Mesenchymal stem cell (in vitro differentiated cells and primary cell): ENCODE results near the gene KCNT1.

Source experiments
- DNase-seq: peaks from one replicate; pipeline ENCODE4 v3.0.0-alpha.2; 2013
- H2AFZ ChIP-seq: one replicate; pipeline ENCODE4 v1.6.1; 2013; ENCODE audit warnings: low read depth, mild to moderate bottlenecking, control low read depth, inconsistent platforms, low read length, moderate library complexity
- H2AK5ac ChIP-seq: 2 replicates; pipeline ENCODE4 v1.6.1; 2013; ENCODE audit warnings: low read length, moderate library complexity, mild to moderate bottlenecking, inconsistent platforms; ENCODE audit not compliant: severe bottlenecking
- H2BK120ac ChIP-seq: one replicate; pipeline ENCODE4 v1.6.1; 2013; ENCODE audit warnings: low read depth, mild to moderate bottlenecking, inconsistent platforms, low read length, moderate library complexity
- H2BK12ac ChIP-seq, 2 experiments: one replicate each; pipeline ENCODE4 v1.6.1; 2013; ENCODE audit warnings: inconsistent platforms in 2 of 2, low read length in 2 of 2, mild to moderate bottlenecking in 2 of 2, moderate library complexity in 2 of 2, control low read depth in 1 of 2
- H2BK15ac ChIP-seq: one replicate; pipeline ENCODE4 v1.6.1; 2013; ENCODE audit warnings: mild to moderate bottlenecking, low read depth, inconsistent platforms; ENCODE audit not compliant: poor library complexity, severe bottlenecking
- H2BK5ac ChIP-seq: 2 replicates; pipeline ENCODE4 v1.6.1; 2013; ENCODE audit warnings: low read depth, mild to moderate bottlenecking, low read length, control low read depth, inconsistent platforms; ENCODE audit not compliant: poor library complexity, severe bottlenecking
- H3K14ac ChIP-seq, 2 experiments: one replicate each; pipeline ENCODE4 v1.6.1; 2013; ENCODE audit warnings: inconsistent platforms in 2 of 2, low read length in 2 of 2, control low read depth in 1 of 2, mild to moderate bottlenecking in 1 of 2, moderate library complexity in 1 of 2
- H3K18ac ChIP-seq, 2 experiments: one replicate each; pipeline ENCODE4 v1.6.1; 2013; ENCODE audit warnings: inconsistent platforms in 2 of 2, low read length in 2 of 2, control low read depth in 1 of 2, low read depth in 1 of 2, mild to moderate bottlenecking in 1 of 2
- H3K23ac ChIP-seq, 2 experiments: one replicate each; pipeline ENCODE4 v1.6.1; 2013; ENCODE audit warnings: inconsistent platforms in 2 of 2, low read length in 2 of 2, mild to moderate bottlenecking in 2 of 2, moderate library complexity in 2 of 2, control low read depth in 1 of 2
- H3K27ac ChIP-seq: 2 replicates; pipeline ENCODE4 v1.5.1; 2013; ENCODE audit warnings: mild to moderate bottlenecking, moderate library complexity, low read length, control low read depth, inconsistent platforms; ENCODE audit not compliant: poor library complexity, severe bottlenecking
- H3K27me3 ChIP-seq, 2 experiments: 2 replicates each; pipeline versions ENCODE4 v1.6.1 to v1.7.0; 2013; ENCODE audit warnings: low read length in 2 of 2, mild to moderate bottlenecking in 2 of 2, moderate library complexity in 2 of 2, control low read depth in 1 of 2, inconsistent platforms in 1 of 2; ENCODE audit not compliant: control insufficient read depth in 1 of 2, insufficient read depth in 1 of 2
- H3K36me3 ChIP-seq, 2 experiments: 2 replicates each; pipeline versions ENCODE4 v1.6.1 to v1.7.0; 2013; ENCODE audit warnings: low read length in 2 of 2, control low read depth in 1 of 2, inconsistent platforms in 1 of 2, low read depth in 1 of 2, mild to moderate bottlenecking in 1 of 2; ENCODE audit not compliant: insufficient read depth in 2 of 2, control insufficient read depth in 1 of 2
- H3K4ac ChIP-seq, 2 experiments: one replicate each; pipeline ENCODE4 v1.6.1; 2013; ENCODE audit warnings: inconsistent platforms in 2 of 2, low read length in 2 of 2, mild to moderate bottlenecking in 2 of 2, moderate library complexity in 2 of 2, control low read depth in 1 of 2, low read depth in 1 of 2
- H3K4me1 ChIP-seq: 2 replicates; pipeline ENCODE4 v1.6.1; 2013; ENCODE audit warnings: low read depth, low read length, control low read depth; ENCODE audit not compliant: control insufficient read depth, insufficient read depth
- H3K4me2 ChIP-seq: 2 replicates; pipeline ENCODE4 v1.6.1; 2013; ENCODE audit warnings: low read length, mild to moderate bottlenecking, inconsistent platforms; ENCODE audit not compliant: poor library complexity, severe bottlenecking
- H3K4me3 ChIP-seq, 2 experiments: 2 replicates each; pipeline versions ENCODE4 v1.5.1 to v1.7.0; 2013; ENCODE audit warnings: low read length in 2 of 2, mild to moderate bottlenecking in 2 of 2, control low read depth in 1 of 2, low read depth in 1 of 2; ENCODE audit not compliant: insufficient read depth in 1 of 2
- H3K79me1 ChIP-seq: replicated peaks from 2 replicates; pipeline ENCODE4 v1.6.1; 2013; ENCODE audit warnings: mild to moderate bottlenecking, control low read depth, low read length, inconsistent platforms; ENCODE audit not compliant: poor library complexity, severe bottlenecking
- H3K9ac ChIP-seq: 2 replicates; pipeline ENCODE4 v1.7.0; 2013; ENCODE audit warnings: mild to moderate bottlenecking, low read length, moderate library complexity
- H3K9me3 ChIP-seq: 2 replicates; pipeline ENCODE4 v1.7.0; 2013; ENCODE audit warnings: mild to moderate bottlenecking, low read length; ENCODE audit not compliant: control insufficient read depth
- H4K8ac ChIP-seq: one replicate; pipeline ENCODE4 v1.6.1; 2013; ENCODE audit warnings: inconsistent platforms, mild to moderate bottlenecking, low read length, moderate library complexity
- H4K91ac ChIP-seq: one replicate; pipeline ENCODE4 v1.6.1; 2013; ENCODE audit warnings: mild to moderate bottlenecking, low read length, inconsistent platforms
- WGBS: methylation state at CpG from one replicate; pipeline ENCODE4 v1.1.7; 2013; ENCODE audit warnings: mixed read lengths; 5-methylcytosine and 5-hydroxymethylcytosine counted together

KCNT1 gene

DNA sequence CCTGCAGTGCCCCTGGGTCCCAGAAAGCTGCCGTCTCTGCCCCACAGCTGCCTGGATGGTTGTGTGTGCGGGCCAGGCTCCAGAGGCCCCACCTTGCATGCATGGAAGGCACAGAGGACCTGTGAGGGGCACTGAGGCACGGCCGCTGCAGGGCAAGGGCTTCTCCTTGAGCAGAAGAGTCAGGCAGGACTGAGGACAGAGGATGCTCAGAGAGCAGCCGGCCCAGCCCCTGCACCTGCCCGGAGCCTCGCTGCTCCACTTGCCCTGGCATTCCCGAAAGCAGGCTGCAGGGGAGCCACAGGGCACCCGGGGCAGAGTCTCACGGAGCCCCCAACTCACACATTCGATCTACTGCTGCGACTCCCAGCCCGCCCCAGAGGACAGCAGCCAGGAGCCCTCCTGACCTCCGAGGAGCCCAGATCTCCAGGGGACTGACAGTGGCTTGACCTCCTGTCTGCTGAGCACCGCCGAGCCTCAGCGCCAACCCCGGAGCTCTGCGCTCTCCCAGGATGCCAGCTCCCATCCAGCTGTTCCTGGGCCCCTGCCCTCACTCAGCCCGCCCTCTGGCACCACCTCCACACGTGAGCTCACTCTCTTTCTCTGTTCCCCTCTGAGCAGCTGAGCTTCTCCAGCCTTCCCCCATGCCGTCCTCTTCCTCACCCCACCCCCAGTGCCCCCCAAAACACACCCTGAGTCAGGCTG is 95.0 kb downstream of the KCNT1 start:
- Histone ChIP-seq H3K4me1 (peaks cover 2% of the 10 kb centered on the region), H3K4me2 (no peak overlapping the region), H2BK120ac (no peak overlapping the region), H3K18ac (no peak overlapping the region), H4K8ac (no peak overlapping the region), H3K14ac (no peak overlapping the region), H3K79me1 (no peaks in the 10 kb centered on the region), H3K9ac (no peak overlapping the region), H3K27me3 (peaks cover 10 to 55% of the 10 kb centered on the region in 2 experiments), H2BK15ac (peak overlapping the region; percentile 2), H2BK5ac (no peak overlapping the region), H2AK5ac (no peak overlapping the region), H2AFZ (no peak overlapping the region), H3K4ac (no peak overlapping the region), H4K91ac (no peak overlapping the region), H3K4me3 (no peak overlapping the region), H3K9me3 (no peaks in the 10 kb centered on the region), H3K36me3 (no peaks in the 10 kb centered on the region), H3K27ac (no peak overlapping the region), H3K23ac (no peak overlapping the region), H2BK12ac (no peak overlapping the region)
- 85% methylated on average over 22 of the region's 22 CpGs for WGBS
- DNase-seq = no peak

DNA sequence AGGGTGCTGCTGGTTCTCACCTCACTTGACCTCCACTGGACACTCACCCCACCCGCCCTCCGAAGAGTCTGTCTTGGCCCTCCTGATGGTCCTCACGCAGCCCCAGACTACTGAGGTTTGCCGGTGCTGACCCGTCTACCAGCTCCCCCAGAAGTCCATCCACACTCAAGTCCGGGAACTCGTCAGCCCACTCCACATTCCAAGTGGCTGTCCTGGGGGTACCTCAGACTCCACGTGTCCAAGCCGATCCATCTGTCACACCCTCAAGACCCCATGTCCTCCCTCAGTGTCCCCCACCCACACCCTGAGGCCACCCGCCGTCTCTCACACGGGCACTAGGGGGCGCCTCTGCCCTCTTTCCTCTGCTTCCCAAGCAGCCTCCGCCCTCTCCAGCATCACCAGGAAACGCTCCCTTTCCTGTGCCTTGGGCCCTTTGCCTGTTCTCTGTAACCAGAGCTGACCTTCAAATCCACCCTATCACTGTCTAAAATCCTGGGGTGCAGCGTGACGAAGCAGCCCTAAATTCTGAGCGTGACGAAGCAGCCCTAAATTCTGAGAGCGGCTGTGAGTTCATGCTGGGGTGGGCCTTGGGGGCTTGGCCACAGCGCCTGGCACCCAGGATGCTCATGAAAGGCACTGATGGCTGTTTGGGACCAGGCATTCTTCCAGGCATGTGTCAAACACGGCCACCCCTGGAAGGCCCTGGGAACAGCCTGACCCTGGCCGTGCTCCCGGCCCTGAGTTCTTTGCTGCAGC is 95.7 kb downstream of the KCNT1 start:
- Histone ChIP-seq H3K27ac (no peak overlapping the region), H3K4ac (no peak overlapping the region), H2AK5ac (no peak overlapping the region), H2BK15ac (no peak overlapping the region), H4K8ac (peak overlapping the region; percentile 31), H4K91ac (no peak overlapping the region), H3K4me3 (no peak overlapping the region), H2BK120ac (no peak overlapping the region), H3K4me1 (peaks cover 2% of the 10 kb centered on the region), H3K36me3 (no peaks in the 10 kb centered on the region), H3K4me2 (no peak overlapping the region), H3K14ac (no peak overlapping the region), H2BK12ac (no peak overlapping the region), H2AFZ (no peak overlapping the region), H3K79me1 (no peaks in the 10 kb centered on the region), H3K23ac (no peak overlapping the region), H3K9ac (no peak overlapping the region), H3K27me3 (peaks cover 10 to 52% of the 10 kb centered on the region in 2 experiments), H2BK5ac (no peak overlapping the region), H3K9me3 (no peaks in the 10 kb centered on the region), H3K18ac (no peak overlapping the region)
- peak; percentile 34 for DNase-seq
- WGBS = 47% methylated on average over 24 of the region's 24 CpGs

DNA sequence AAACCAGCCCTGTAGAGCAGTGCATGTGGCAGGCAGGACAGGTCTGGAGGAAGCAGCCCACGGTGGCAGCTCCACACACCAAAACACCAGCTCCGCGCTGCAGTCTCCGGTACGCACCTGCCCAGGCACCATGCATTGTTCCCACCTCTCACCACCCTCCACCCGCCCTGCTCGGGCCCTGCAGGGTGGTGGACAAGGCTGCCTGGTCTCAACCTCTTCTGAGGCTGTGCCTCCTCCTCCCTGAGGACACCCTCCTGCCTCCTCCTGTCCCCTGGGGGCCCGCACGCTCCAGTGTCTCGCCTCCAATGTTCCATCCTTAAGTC is 96.2 kb downstream of the KCNT1 start:
- Histone ChIP-seq H3K27ac (no peak overlapping the region), H3K4me3 (no peak overlapping the region), H4K8ac (no peak overlapping the region), H2BK5ac (no peak overlapping the region), H3K36me3 (no peaks in the 10 kb centered on the region), H3K4ac (no peak overlapping the region), H2AFZ (no peak overlapping the region), H3K23ac (no peak overlapping the region), H2BK120ac (no peak overlapping the region), H3K9ac (no peak overlapping the region), H3K14ac (no peak overlapping the region), H2BK12ac (no peak overlapping the region), H3K79me1 (no peaks in the 10 kb centered on the region), H2AK5ac (no peak overlapping the region), H3K18ac (no peak overlapping the region), H3K4me1 (peaks cover 2% of the 10 kb centered on the region), H3K4me2 (no peak overlapping the region), H4K91ac (no peak overlapping the region), H3K27me3 (peaks cover 9 to 54% of the 10 kb centered on the region in 2 experiments), H3K9me3 (no peaks in the 10 kb centered on the region), H2BK15ac (no peak overlapping the region)
- WGBS = 89% methylated on average over 10 of the region's 10 CpGs
- DNase-seq = no peak

GRCh38 chr9:135799261-135799660 is 97.3 kb downstream of the KCNT1 start:
- H3K4me3 ChIP-seq = no peak overlapping the region
- H2BK15ac ChIP-seq = no peak overlapping the region
- no peak overlapping the region for H3K4me2 ChIP-seq
- H3K18ac ChIP-seq = no peak overlapping the region
- H4K91ac ChIP-seq = no peak overlapping the region
- no peaks in the 10 kb centered on the region for H3K36me3 ChIP-seq
- DNase-seq = no peak
- WGBS = 96% methylated on average over 13 of the region's 13 CpGs
- no peak overlapping the region for H3K9ac ChIP-seq
- H2AFZ ChIP-seq = no peak overlapping the region
- H2BK12ac ChIP-seq = no peak overlapping the region
- H3K27ac ChIP-seq = no peak overlapping the region
- no peak overlapping the region for H3K23ac ChIP-seq
- H2AK5ac ChIP-seq = no peak overlapping the region
- no peak overlapping the region for H3K14ac ChIP-seq
- no peak overlapping the region for H4K8ac ChIP-seq
- peaks cover 0 to 46% of the 10 kb centered on the region in 2 experiments for H3K27me3 ChIP-seq
- no peak overlapping the region for H2BK5ac ChIP-seq
- H3K4me1 ChIP-seq = peaks cover 5% of the 10 kb centered on the region
- H3K9me3 ChIP-seq = no peaks in the 10 kb centered on the region
- no peaks in the 10 kb centered on the region for H3K79me1 ChIP-seq
- H2BK120ac ChIP-seq = no peak overlapping the region
- H3K4ac ChIP-seq = no peak overlapping the region
